Panc1 (cell line): ENCODE measurements around the gene RPRD1B.

Source experiments
- CTCF ChIP-seq: fragments of 450-650 bp; IDR thresholded peaks from 2 replicates; pipeline ENCODE4 v1.5.1; 2017; ENCODE audit warnings: mild to moderate bottlenecking
- POLR2AphosphoS5 ChIP-seq: IDR thresholded peaks from 2 replicates; pipeline ENCODE4 v1.6.1; 2012; ENCODE audit warnings: mild to moderate bottlenecking, low read depth, low read length, moderate library complexity
- TF ChIP-seq, protein P1 (sequence below), 2 experiments: IDR thresholded peaks; 2 replicates each; pipeline ENCODE4 v1.6.1; 2011 to 2012; ENCODE audit warnings: low read depth in 2 of 2, control low read depth in 1 of 2, low read length in 1 of 2, mild to moderate bottlenecking in 1 of 2, moderate library complexity in 1 of 2; ENCODE audit not compliant: insufficient read depth in 1 of 2

DNA sequence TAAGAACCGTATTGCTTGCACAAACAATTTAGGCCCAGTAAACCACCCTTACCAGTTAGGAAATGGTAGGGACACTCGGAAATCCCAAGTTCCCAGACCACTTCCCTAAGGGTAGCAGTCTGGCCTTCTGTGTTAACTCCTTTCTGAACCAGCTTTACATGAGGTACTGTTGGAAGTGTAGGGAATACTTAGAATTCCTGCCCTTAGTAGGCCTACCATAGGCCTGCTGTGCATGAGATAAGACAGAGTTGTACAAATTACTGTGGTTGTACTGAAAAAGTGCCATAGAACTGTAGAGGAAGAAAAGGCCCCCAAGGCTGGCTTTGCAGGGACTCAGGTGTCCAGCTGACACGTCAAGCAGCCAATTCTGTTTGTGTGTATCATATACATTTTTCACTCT is 11.1 kb downstream of the RPRD1B start:
- TF ChIP-seq CTCF (no peak), POLR2AphosphoS5 (no peak)
- TF ChIP-seq, protein P1, sequence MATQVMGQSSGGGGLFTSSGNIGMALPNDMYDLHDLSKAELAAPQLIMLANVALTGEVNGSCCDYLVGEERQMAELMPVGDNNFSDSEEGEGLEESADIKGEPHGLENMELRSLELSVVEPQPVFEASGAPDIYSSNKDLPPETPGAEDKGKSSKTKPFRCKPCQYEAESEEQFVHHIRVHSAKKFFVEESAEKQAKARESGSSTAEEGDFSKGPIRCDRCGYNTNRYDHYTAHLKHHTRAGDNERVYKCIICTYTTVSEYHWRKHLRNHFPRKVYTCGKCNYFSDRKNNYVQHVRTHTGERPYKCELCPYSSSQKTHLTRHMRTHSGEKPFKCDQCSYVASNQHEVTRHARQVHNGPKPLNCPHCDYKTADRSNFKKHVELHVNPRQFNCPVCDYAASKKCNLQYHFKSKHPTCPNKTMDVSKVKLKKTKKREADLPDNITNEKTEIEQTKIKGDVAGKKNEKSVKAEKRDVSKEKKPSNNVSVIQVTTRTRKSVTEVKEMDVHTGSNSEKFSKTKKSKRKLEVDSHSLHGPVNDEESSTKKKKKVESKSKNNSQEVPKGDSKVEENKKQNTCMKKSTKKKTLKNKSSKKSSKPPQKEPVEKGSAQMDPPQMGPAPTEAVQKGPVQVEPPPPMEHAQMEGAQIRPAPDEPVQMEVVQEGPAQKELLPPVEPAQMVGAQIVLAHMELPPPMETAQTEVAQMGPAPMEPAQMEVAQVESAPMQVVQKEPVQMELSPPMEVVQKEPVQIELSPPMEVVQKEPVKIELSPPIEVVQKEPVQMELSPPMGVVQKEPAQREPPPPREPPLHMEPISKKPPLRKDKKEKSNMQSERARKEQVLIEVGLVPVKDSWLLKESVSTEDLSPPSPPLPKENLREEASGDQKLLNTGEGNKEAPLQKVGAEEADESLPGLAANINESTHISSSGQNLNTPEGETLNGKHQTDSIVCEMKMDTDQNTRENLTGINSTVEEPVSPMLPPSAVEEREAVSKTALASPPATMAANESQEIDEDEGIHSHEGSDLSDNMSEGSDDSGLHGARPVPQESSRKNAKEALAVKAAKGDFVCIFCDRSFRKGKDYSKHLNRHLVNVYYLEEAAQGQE (IDR thresholded peaks at IDR 0.05; ENCODE audit: insufficient read depth in 1 of 2, low read depth in 2 of 2, low read length in 1 of 2) = no peak
